ENCODE measurements around the gene HTN1. TPM values are rescaled to one million over a fixed set of nuclear protein-coding genes. Genes with fewer than 3 reads are reported as not detected.

HTN1 gene
- total RNA-seq, 2 experiments from 2014 or later: not detected

DNA sequence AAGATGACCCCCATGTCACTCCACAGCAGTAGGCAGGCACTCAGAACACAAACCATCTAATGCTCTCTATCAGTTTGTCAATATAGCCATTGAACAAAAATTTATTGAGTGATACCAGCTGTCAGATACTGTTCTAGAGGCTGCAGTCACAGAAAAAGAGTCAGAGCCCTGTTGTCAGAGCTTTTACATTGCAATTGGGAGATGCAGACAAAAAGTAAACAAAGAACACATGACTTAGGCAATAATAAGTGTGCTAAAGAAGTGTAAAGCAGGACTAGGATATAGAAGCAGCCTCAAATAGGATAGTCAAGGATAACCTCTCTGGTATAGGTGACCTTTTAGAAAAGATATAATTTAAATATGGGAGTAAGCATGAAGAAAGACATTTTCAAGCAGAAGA is 8.9 kb downstream of the HTN1 start:
- Mint-ChIP-seq H3K4me3 (no peak overlapping the region), H3K9me3 (ENCODE audit: insufficient read depth) (no peaks in the 10 kb centered on the region), H3K4me1 (ENCODE audit: low read depth) (no peaks in the 10 kb centered on the region), H3K27ac (no peak overlapping the region), H3K27me3 (ENCODE audit: low read depth) (no peaks in the 10 kb centered on the region), H3K36me3 (ENCODE audit: low read depth) (no peaks in the 10 kb centered on the region)
- CTCF ChIA-PET: no interaction called here
- no peak for DNase-seq
- no peak for ATAC-seq
- POLR2A ChIA-PET: no interaction called here

DNA sequence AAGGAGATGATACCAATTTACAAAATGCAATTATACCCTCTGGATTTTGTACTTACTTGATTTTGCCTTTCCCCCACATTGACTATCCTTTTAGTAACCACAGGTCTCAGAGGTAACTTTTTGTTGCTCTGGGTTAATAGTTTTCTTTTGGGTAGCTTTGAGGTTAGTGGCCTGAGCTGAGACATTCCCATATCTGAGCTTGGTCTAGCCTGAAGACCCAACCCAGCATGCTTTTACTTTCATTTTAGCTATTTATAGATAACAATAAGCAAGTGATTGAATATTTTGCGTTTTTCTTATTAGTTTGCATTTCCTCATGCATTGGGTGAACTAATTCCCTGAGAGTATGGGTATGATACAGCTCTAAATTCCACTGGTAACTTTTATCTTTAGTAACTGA is 11.8 kb downstream of the HTN1 start:
- Mint-ChIP-seq H3K27ac (no peak overlapping the region), H3K36me3 (ENCODE audit: low read depth) (no peaks in the 10 kb centered on the region), H3K4me3 (no peak overlapping the region), H3K9me3 (ENCODE audit: insufficient read depth) (no peaks in the 10 kb centered on the region), H3K4me1 (ENCODE audit: low read depth) (no peaks in the 10 kb centered on the region), H3K27me3 (ENCODE audit: low read depth) (no peaks in the 10 kb centered on the region)
- ChIA-PET POLR2A (no interaction called here), CTCF (no interaction called here)
- DNase-seq (no peak), ATAC-seq (no peak)

DNA sequence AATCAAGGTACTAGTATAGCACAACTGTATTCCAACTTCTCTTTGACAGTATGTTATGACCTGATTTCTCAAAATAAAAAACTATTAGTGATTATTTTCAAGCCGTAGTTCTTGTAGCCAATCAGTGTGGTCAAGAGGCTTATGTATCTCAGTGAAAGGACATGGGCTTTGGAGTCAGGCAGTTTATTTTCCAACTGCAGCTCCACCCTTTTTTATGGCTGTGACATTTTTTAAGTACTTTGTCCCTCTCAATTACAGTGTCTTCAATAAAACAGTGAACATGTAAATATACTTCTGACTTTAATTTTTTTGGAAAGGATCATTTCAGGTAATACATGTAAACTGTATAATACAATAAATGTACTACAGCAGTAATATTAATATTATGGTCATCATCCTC is 30.0 kb downstream of the HTN1 start:
- Mint-ChIP-seq H3K4me3 (no peak overlapping the region), H3K36me3 (ENCODE audit: low read depth) (no peaks in the 10 kb centered on the region), H3K9me3 (ENCODE audit: insufficient read depth) (no peaks in the 10 kb centered on the region), H3K4me1 (ENCODE audit: low read depth) (no peaks in the 10 kb centered on the region), H3K27me3 (ENCODE audit: low read depth) (no peaks in the 10 kb centered on the region), H3K27ac (no peak overlapping the region)
- ChIA-PET POLR2A (no interaction called here), CTCF (no interaction called here)
- DNase-seq: no peak
- ATAC-seq: no peak

GRCh38 chr4:70099206-70099605 is 49.0 kb downstream of the HTN1 start:
- ChIA-PET CTCF (no interaction called here), POLR2A (no interaction called here)
- H3K36me3 Mint-ChIP-seq (ENCODE audit: low read depth): no peaks in the 10 kb centered on the region
- H3K9me3 Mint-ChIP-seq (ENCODE audit: insufficient read depth): no peaks in the 10 kb centered on the region
- no peak overlapping the region for H3K4me3 Mint-ChIP-seq
- no peaks in the 10 kb centered on the region for H3K27me3 Mint-ChIP-seq (ENCODE audit: low read depth)
- H3K4me1 Mint-ChIP-seq (ENCODE audit: low read depth): no peaks in the 10 kb centered on the region
- no peak overlapping the region for H3K27ac Mint-ChIP-seq
- DNase-seq (no peak), ATAC-seq (no peak)

Other genes with a start within 250 kb of the HTN1 start
- gene SULT1E1, start 190.3 kb upstream of the HTN1 start, total RNA-seq: not detected
- not detected for gene CSN1S1, start 119.4 kb upstream of the HTN1 start, total RNA-seq
- gene CSN2, start 84.7 kb upstream of the HTN1 start, total RNA-seq: not detected
- not detected for gene STATH, start 54.5 kb upstream of the HTN1 start, total RNA-seq
- not detected for gene HTN3, start 22.0 kb upstream of the HTN1 start, total RNA-seq
- gene PRR27, start 103.8 kb downstream of the HTN1 start, total RNA-seq: not detected
- gene ODAM, start 145.3 kb downstream of the HTN1 start, total RNA-seq: not detected
- not detected for gene FDCSP, start 175.7 kb downstream of the HTN1 start, total RNA-seq
- not detected for gene CSN3, start 192.2 kb downstream of the HTN1 start, total RNA-seq

All from activated CD8-positive, alpha-beta T cell treated with anti-CD3 and anti-CD28 coated beads, Interleukin-2, amount 10 ng/mL, durations not matched to agents 7 days and 5 days (primary cell).